HepG2 (cell line): ENCODE measurements around the gene PKLR. TPM values are rescaled to one million over a fixed set of nuclear protein-coding genes. Genes with fewer than 3 reads are reported as not detected.

Experiments used
- ARNT2 ChIP-seq: sonication (generic); formaldehyde crosslinking; IDR thresholded peaks from 2 replicates; pipeline ENCODE4 v1.8.0; 2022; ENCODE audit warnings: mild to moderate bottlenecking, low read depth, missing genetic modification reagents, moderate library complexity
- EHMT2 ChIP-seq: fragments of 200-600 bp; sonication (generic); IDR thresholded peaks from 2 replicates; pipeline ENCODE4 v1.7.0; 2017; ENCODE audit warnings: antibody characterized with exemption, low read depth, low read length, borderline replicate concordance
- FOSL2 ChIP-seq: sonication (generic); formaldehyde crosslinking; IDR thresholded peaks from 2 replicates; pipeline ENCODE4 v1.4.0; 2020; ENCODE audit warnings: missing genetic modification reagents
- FOXC1 ChIP-seq: sonication (generic); formaldehyde crosslinking; IDR thresholded peaks from 2 replicates; pipeline ENCODE4 v1.8.0; 2022; ENCODE audit warnings: mild to moderate bottlenecking, missing genetic modification reagents, borderline replicate concordance
- GATAD2A ChIP-seq: IDR thresholded peaks from 2 replicates; pipeline ENCODE4 v1.6.1; 2016
- HCFC1 ChIP-seq: fragments of 150-350 bp; IDR thresholded peaks from 2 replicates; pipeline ENCODE4 v1.6.1; 2014; ENCODE audit warnings: low read depth, low read length
- HNRNPUL1 ChIP-seq: fragments of 200-400 bp; formaldehyde crosslinking; IDR thresholded peaks from 2 replicates; pipeline ENCODE4 v1.6.1; 2017; ENCODE audit warnings: low read depth, mild to moderate bottlenecking, low read length, moderate library complexity
- LCORL ChIP-seq, 2 experiments: fragments of 450-650 bp in 1 of 2; sonication (generic) in 1 of 2; formaldehyde crosslinking in 1 of 2; IDR thresholded peaks; 2 replicates each; pipeline versions ENCODE4 v1.5.0 to v1.6.1; 2017 to 2020; ENCODE audit warnings: antibody characterized with exemption in 1 of 2, missing genetic modification reagents in 1 of 2
- MATR3 ChIP-seq: sonication (generic); formaldehyde crosslinking; IDR thresholded peaks from 2 replicates; pipeline ENCODE4 v1.4.0; 2020; ENCODE audit warnings: missing genetic modification reagents
- PAF1 ChIP-seq: IDR thresholded peaks from 2 replicates; pipeline ENCODE4 v1.6.1; 2016; ENCODE audit warnings: missing genetic modification reagents, missing compliant biosample characterization
- SIN3A ChIP-seq: IDR thresholded peaks from 2 replicates; pipeline ENCODE4 v1.6.1; 2011; ENCODE audit warnings: low read depth, mild to moderate bottlenecking, control low read depth, low read length, borderline replicate concordance
- TCF7 ChIP-seq: sonication (generic); IDR thresholded peaks from 2 replicates; pipeline ENCODE4 v1.6.1; 2016; ENCODE audit warnings: antibody characterized with exemption, low read depth
- ZNF143 ChIP-seq: sonication (generic); formaldehyde crosslinking; IDR thresholded peaks from 2 replicates; pipeline ENCODE4 v1.4.0; 2020; ENCODE audit warnings: missing genetic modification reagents
- ZNF460 ChIP-seq: sonication (generic); formaldehyde crosslinking; IDR thresholded peaks from 2 replicates; pipeline ENCODE4 v1.5.1; 2020; ENCODE audit warnings: missing genetic modification reagents, mild to moderate bottlenecking, borderline replicate concordance
- ZNF570 ChIP-seq: sonication (generic); formaldehyde crosslinking; IDR thresholded peaks from 2 replicates; pipeline ENCODE4 v1.4.0; 2020; ENCODE audit warnings: mild to moderate bottlenecking, missing genetic modification reagents, borderline replicate concordance
- ZNF577 ChIP-seq: sonication (generic); formaldehyde crosslinking; IDR thresholded peaks from 2 replicates; pipeline ENCODE4 v1.4.0; 2020; ENCODE audit warnings: mild to moderate bottlenecking, low read depth, missing genetic modification reagents, borderline replicate concordance
- ZNF674 ChIP-seq: sonication (generic); formaldehyde crosslinking; IDR thresholded peaks from 2 replicates; pipeline ENCODE4 v1.5.0; 2020; ENCODE audit warnings: low read depth, mild to moderate bottlenecking, missing genetic modification reagents
- ZNF709 ChIP-seq: sonication (generic); formaldehyde crosslinking; IDR thresholded peaks from 2 replicates; pipeline ENCODE4 v1.5.0; 2020; ENCODE audit warnings: mild to moderate bottlenecking, missing genetic modification reagents
- ZNF761 ChIP-seq: sonication (generic); formaldehyde crosslinking; conservative IDR thresholded peaks from 2 replicates; pipeline ENCODE4 v1.4.0; 2020; ENCODE audit warnings: mild to moderate bottlenecking, missing genetic modification reagents
- polyA plus RNA-seq, 8 experiments: library from polyadenylated mRNA; depleted of rRNA in 3 of 8; stranded (reverse) in 7 of 8; unstranded in 1 of 8; fragments of >200 nt; fragmentation: Illumina TruSeq in 4 of 8; extraction: Trizol in 4 of 8; gene quantifications; 2 replicates each; pipeline versions ENCODE4 v1.2.1 to v1.2.3, GENCODE V29; 2011 to 2016; ENCODE audit warnings: low read depth in 4 of 8, missing spikeins in 1 of 8, mixed read lengths in 1 of 8; ENCODE audit not compliant: insufficient read depth in 1 of 8
- total RNA-seq, 5 experiments: library from RNA; depleted of rRNA; stranded (reverse); fragments of >200 nt; fragmentation: Illumina TruSeq; extraction: Trizol; gene quantifications; 2 replicates each; pipeline ENCODE4 v1.2.3, GENCODE V29; 2016; ENCODE audit warnings: low read depth in 1 of 5
- TF ChIP-seq, protein P1 (sequence below): sonication (generic); formaldehyde crosslinking; IDR thresholded peaks from 2 replicates; pipeline ENCODE4 v1.9.0; 2021; ENCODE audit warnings: missing genetic modification reagents, borderline replicate concordance
- TF ChIP-seq, protein P2 (sequence below): sonication (generic); formaldehyde crosslinking; IDR thresholded peaks from 2 replicates; pipeline ENCODE4 v1.5.0; 2020; ENCODE audit warnings: mild to moderate bottlenecking, missing genetic modification reagents

The PKLR gene
- total and polyA plus RNA-seq, 2 of the 13 experiments (the other 11 are each of a cell fraction or from before 2014, with no cell fraction given): 10.3 to 29.3 TPM

GRCh38 chr1:155277070-155277901 lies 24.0 kb downstream of the PKLR start, which contains the start of gene HCN3 (continued):
- TF ChIP-seq, protein P1, sequence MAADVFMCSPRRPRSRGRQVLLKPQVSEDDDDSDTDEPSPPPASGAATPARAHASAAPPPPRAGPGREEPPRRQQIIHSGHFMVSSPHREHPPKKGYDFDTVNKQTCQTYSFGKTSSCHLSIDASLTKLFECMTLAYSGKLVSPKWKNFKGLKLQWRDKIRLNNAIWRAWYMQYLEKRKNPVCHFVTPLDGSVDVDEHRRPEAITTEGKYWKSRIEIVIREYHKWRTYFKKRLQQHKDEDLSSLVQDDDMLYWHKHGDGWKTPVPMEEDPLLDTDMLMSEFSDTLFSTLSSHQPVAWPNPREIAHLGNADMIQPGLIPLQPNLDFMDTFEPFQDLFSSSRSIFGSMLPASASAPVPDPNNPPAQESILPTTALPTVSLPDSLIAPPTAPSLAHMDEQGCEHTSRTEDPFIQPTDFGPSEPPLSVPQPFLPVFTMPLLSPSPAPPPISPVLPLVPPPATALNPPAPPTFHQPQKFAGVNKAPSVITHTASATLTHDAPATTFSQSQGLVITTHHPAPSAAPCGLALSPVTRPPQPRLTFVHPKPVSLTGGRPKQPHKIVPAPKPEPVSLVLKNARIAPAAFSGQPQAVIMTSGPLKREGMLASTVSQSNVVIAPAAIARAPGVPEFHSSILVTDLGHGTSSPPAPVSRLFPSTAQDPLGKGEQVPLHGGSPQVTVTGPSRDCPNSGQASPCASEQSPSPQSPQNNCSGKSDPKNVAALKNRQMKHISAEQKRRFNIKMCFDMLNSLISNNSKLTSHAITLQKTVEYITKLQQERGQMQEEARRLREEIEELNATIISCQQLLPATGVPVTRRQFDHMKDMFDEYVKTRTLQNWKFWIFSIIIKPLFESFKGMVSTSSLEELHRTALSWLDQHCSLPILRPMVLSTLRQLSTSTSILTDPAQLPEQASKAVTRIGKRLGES (CRISPR knock-in tag): no peak
- TF ChIP-seq ARNT2 (CRISPR knock-in tag) (0 out of 2 replicates have a peak, but pooled peaks have one; percentile 44), TCF7 (no peak), FOSL2 (CRISPR knock-in tag) (no peak), ZNF143 (CRISPR knock-in tag) (no peak; the same call in 1 of the 2 replicates), ZNF570 (CRISPR knock-in tag) (no peak), MATR3 (CRISPR knock-in tag) (no peak), ZNF577 (no peak), ZNF761 (CRISPR knock-in tag) (0 out of 2 replicates have a peak, but pooled peaks have one; percentile 21), LCORL (IDR thresholded peaks at IDR 0.05) (no peak), LCORL (CRISPR knock-in tag; IDR thresholded peaks at IDR 0.05) (peak; percentile 20; the same call in 1 of the 2 replicates), ZNF709 (CRISPR knock-in tag) (peak; percentile 80), EHMT2 (no peak), ZNF460 (CRISPR knock-in tag) (no peak), ZNF674 (CRISPR knock-in tag) (0 out of 2 replicates have a peak, but pooled peaks have one; percentile 13), SIN3A (no peak; the same call in 1 of the 2 replicates), HCFC1 (no peak; the same call in 1 of the 2 replicates), GATAD2A (no peak), FOXC1 (CRISPR knock-in tag) (peak; percentile 16; the same call in 1 of the 2 replicates), PAF1 (CRISPR knock-in tag) (no peak), HNRNPUL1 (no peak)
- TF ChIP-seq, protein P2, sequence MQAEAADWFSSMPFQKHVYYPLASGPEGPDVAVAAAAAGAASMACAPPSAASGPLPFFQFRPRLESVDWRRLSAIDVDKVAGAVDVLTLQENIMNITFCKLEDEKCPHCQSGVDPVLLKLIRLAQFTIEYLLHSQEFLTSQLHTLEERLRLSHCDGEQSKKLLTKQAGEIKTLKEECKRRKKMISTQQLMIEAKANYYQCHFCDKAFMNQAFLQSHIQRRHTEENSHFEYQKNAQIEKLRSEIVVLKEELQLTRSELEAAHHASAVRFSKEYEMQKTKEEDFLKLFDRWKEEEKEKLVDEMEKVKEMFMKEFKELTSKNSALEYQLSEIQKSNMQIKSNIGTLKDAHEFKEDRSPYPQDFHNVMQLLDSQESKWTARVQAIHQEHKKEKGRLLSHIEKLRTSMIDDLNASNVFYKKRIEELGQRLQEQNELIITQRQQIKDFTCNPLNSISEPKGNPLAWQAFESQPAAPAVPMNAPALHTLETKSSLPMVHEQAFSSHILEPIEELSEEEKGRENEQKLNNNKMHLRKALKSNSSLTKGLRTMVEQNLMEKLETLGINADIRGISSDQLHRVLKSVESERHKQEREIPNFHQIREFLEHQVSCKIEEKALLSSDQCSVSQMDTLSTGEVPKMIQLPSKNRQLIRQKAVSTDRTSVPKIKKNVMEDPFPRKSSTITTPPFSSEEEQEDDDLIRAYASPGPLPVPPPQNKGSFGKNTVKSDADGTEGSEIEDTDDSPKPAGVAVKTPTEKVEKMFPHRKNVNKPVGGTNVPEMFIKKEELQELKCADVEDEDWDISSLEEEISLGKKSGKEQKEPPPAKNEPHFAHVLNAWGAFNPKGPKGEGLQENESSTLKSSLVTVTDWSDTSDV: no peak
